Bronchial epithelial cell (primary cell): ENCODE measurements around the gene YIF1B. TPM values are rescaled to one million over a fixed set of nuclear protein-coding genes. Genes with fewer than 3 reads are reported as not detected.
"Not testable (repeated sequence)": the region's sequence is repeated elsewhere in the genome, so short reads cannot be mapped to it uniquely, and the experiment has no call there.

Experiments used
- DNase-seq: peaks from one replicate; pipeline ENCODE4 v3.0.0-alpha.2; 2010; ENCODE audit warnings: low read depth
- FAIRE-seq: peaks from 2 replicates; lab custom pipeline; 2011; peaks lifted over from hg19 to GRCh38; lab: Jason Lieb, UNC
- H3K27me3 ChIP-seq: 2 replicates; pipeline ENCODE4 v1.5.1; 2011; ENCODE audit warnings: low read length; ENCODE audit not compliant: control insufficient read depth, insufficient read depth
- H3K36me3 ChIP-seq: 2 replicates; pipeline ENCODE4 v1.5.1; 2011; ENCODE audit warnings: low read length; ENCODE audit not compliant: control insufficient read depth, insufficient read depth
- H3K4me3 ChIP-seq: 2 replicates; pipeline ENCODE4 v1.5.1; 2011; ENCODE audit warnings: mild to moderate bottlenecking, low read depth, low read length, control low read depth
- CTCF ChIP-seq: IDR thresholded peaks from 2 replicates; pipeline ENCODE4 v1.5.1; 2011; ENCODE audit warnings: mild to moderate bottlenecking, moderate library complexity, low read length, control low read depth, inconsistent platforms; ENCODE audit not compliant: insufficient read depth, severe bottlenecking
- total RNA-seq: library from RNA; depleted of rRNA; stranded (reverse); fragments of >200 nt; gene quantifications from 2 replicates; pipeline ENCODE4 v1.2.1, GENCODE V29; 2014

Gene YIF1B
- 30.0 and 51.5 TPM in 2 replicates for total RNA-seq

GRCh38 chr19:38315657-38316476, at the start of gene YIF1B:
Gene YIF1B (minus strand): TSS chr19:38315947. CDS start chr19:38315917, 30 bp downstream.
- peak; percentile 12 for TF ChIP-seq CTCF
- peak within 1 kb of the TSS; percentile 50 for H3K4me3 ChIP-seq
- DNase-seq (peak; percentile 91), FAIRE-seq (no peak)
- peaks cover 2% of the 10 kb centered on the region for H3K36me3 ChIP-seq
- no peaks in the 10 kb centered on the region for H3K27me3 ChIP-seq

GRCh38 chr19:38362946-38363688, 47.4 kb upstream of the YIF1B start:
- DNase-seq, H3K36me3 ChIP-seq, H3K4me3 ChIP-seq, FAIRE-seq: not testable (repeated sequence)
- peaks cover 16% of the 10 kb centered on the region for H3K27me3 ChIP-seq

GRCh38 chr19:38362076-38362945, 46.6 kb upstream of the YIF1B start:
- no peak for FAIRE-seq
- H3K27me3 ChIP-seq: peaks cover 14% of the 10 kb centered on the region

GRCh38 chr19:38361633-38362075, 45.9 kb upstream of the YIF1B start:
- TF ChIP-seq CTCF: peak; percentile 42
- peaks cover 14% of the 10 kb centered on the region for H3K27me3 ChIP-seq

More at GRCh38 chr19:38362076-38362945, 46.6 kb upstream of the YIF1B start:
- peak overlapping the region; percentile 55 for H3K4me3 ChIP-seq
- TF ChIP-seq CTCF: no peak
- peak; percentile 63 for DNase-seq
- H3K36me3 ChIP-seq: no peaks in the 10 kb centered on the region

GRCh38 chr19:38360839-38361631, 45.3 kb upstream of the YIF1B start:
- FAIRE-seq: peak; percentile 32

More at GRCh38 chr19:38361633-38362075, 45.9 kb upstream of the YIF1B start:
- Histone ChIP-seq H3K4me3 (peak overlapping the region; percentile 55), H3K36me3 (no peaks in the 10 kb centered on the region)
- no peak for FAIRE-seq
- DNase-seq: peak; percentile 71

More at GRCh38 chr19:38360839-38361631, 45.3 kb upstream of the YIF1B start:
- H3K27me3 ChIP-seq: peaks cover 17% of the 10 kb centered on the region
- no peak for DNase-seq
- H3K36me3 ChIP-seq: no peaks in the 10 kb centered on the region
- no peak for TF ChIP-seq CTCF
- H3K4me3 ChIP-seq: peak overlapping the region; percentile 55
